Duodenal mucosa (tissue), 2 donors: ENCODE results near the gene RNF213.
"Not testable (repeated sequence)": the region's sequence is repeated elsewhere in the genome, so short reads cannot be mapped to it uniquely, and the experiment has no call there.

Source experiments
- H3K27ac ChIP-seq: one replicate; pipeline ENCODE4 v1.7.0; 2013; ENCODE audit warnings: low read depth, low read length
- H3K27me3 ChIP-seq, 2 donors: one replicate each; pipeline ENCODE4 v1.7.0; 2013; ENCODE audit warnings: low read length in 2 of 2, control low read depth in 1 of 2; ENCODE audit not compliant: insufficient read depth in 2 of 2, control insufficient read depth in 1 of 2
- H3K36me3 ChIP-seq, 2 donors: one replicate each; pipeline ENCODE4 v1.7.0; 2013; ENCODE audit warnings: low read length in 2 of 2, control low read depth in 1 of 2; ENCODE audit not compliant: insufficient read depth in 2 of 2, control insufficient read depth in 1 of 2
- H3K4me1 ChIP-seq, 2 donors: one replicate each; pipeline ENCODE4 v1.7.0; 2013; ENCODE audit warnings: low read length in 2 of 2, control low read depth in 1 of 2; ENCODE audit not compliant: insufficient read depth in 2 of 2, control insufficient read depth in 1 of 2
- H3K4me3 ChIP-seq, 2 donors: one replicate each; pipeline ENCODE4 v1.7.0; 2013; ENCODE audit warnings: low read length in 2 of 2, low read depth in 1 of 2
- H3K9ac ChIP-seq, 2 donors: one replicate each; pipeline ENCODE4 v1.7.0; 2013; ENCODE audit warnings: low read length in 2 of 2, low read depth in 1 of 2
- H3K9me3 ChIP-seq, 2 donors: one replicate each; pipeline ENCODE4 v1.7.0; 2013; ENCODE audit warnings: low read length in 2 of 2, control low read depth in 1 of 2; ENCODE audit not compliant: control insufficient read depth in 1 of 2

The RNF213 gene

DNA sequence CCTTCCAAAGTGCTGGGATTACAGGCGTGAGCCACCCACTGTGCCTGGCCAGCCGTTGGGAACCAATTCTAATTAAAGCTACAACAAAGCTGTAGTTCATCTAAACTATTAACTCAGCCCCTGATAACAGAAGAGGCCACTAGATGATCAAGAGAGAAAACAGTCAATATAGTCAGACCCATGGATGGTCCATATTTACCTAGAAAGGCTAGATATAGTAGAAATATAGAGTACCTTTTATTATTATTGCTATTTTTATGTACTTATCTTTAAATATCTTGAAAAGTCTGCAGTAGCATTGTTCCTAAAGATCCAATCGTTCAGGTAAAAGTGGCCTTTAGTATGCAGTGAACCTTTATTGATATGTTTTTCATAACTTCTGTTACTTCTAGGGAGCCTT, 43.2 kb downstream of the RNF213 start:
- Histone ChIP-seq H3K9me3 (peaks cover 0 to 3% of the 10 kb centered on the region in 2 donors), H3K27ac (no peak overlapping the region), H3K4me1 (no peaks in the 10 kb centered on the region), H3K36me3 (peaks cover 50 to 80% of the 10 kb centered on the region in 2 donors), H3K27me3 (no peaks in the 10 kb centered on the region), H3K9ac (no peak overlapping the region), H3K4me3 (no peak overlapping the region)

GRCh38 chr17:80307994-80308691, 47.5 kb downstream of the RNF213 start:
- Histone ChIP-seq H3K27ac (no peak overlapping the region), H3K27me3 (no peaks in the 10 kb centered on the region), H3K4me3 (no peak overlapping the region), H3K9me3 (peaks cover 0 to 1% of the 10 kb centered on the region in 2 donors), H3K4me1 (no peaks in the 10 kb centered on the region), H3K36me3 (peaks cover 60 to 78% of the 10 kb centered on the region in 2 donors), H3K9ac (no peak overlapping the region)

DNA sequence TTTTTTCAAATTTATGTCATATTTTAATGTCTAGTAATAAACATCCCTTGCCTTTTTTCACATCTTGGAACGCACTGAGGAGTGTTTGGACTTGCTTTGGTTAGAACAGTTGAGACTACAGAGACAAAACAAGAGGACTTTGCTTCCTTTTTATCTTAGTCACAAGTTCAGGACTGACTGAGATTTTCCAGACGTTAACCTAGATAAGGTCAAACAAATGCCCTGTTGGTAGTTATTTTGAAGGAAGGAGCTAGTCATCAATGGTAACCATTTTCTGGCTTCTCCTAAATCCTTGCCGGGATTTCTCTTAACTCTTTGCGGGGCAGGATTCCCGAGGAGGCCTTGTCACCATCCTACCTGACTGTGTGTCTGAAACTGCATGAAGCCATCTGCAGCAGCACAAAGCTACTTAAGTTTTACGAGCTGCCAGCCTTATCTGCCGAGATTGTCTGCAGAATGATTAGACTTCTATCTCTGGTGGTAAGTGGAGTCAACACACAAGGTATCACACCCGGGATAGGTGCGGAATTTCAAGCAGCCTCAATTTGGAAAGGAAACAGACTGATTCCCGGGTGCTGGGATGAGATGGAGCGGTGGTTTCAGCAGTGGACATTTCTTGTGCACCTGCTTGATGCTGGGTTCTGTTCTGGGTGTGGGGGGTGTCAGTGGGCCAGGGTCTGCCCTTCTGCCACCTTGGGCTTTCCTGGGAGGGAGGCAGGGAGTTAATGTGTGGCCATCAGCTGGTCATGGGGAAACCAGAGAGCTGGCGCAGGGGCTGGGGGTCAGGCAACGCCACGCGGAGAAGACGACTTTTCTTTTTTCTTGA, 48.3 kb downstream of the RNF213 start:
- H3K27ac ChIP-seq = no peak overlapping the region
- no peak overlapping the region for H3K9ac ChIP-seq
- peaks cover 55 to 77% of the 10 kb centered on the region in 2 donors for H3K36me3 ChIP-seq
- no peaks in the 10 kb centered on the region for H3K4me1 ChIP-seq
- H3K27me3 ChIP-seq = no peaks in the 10 kb centered on the region
- H3K4me3 ChIP-seq = no peak overlapping the region
- no peaks in the 10 kb centered on the region for H3K9me3 ChIP-seq

- no peak overlapping the region for H3K27ac ChIP-seq
- H3K4me3 ChIP-seq = no peak overlapping the region
- no peaks in the 10 kb centered on the region for H3K27me3 ChIP-seq
- no peak overlapping the region for H3K9ac ChIP-seq
- H3K36me3 ChIP-seq = peaks cover 47 to 63% of the 10 kb centered on the region in 2 donors
- no peaks in the 10 kb centered on the region for H3K9me3 ChIP-seq
- no peaks in the 10 kb centered on the region for H3K4me1 ChIP-seq
Measured at GRCh38 chr17:80311216-80311827, 50.7 kb downstream of the RNF213 start.

GRCh38 chr17:80312621-80313135, 52.0 kb downstream of the RNF213 start:
- Histone ChIP-seq H3K27me3 (no peaks in the 10 kb centered on the region), H3K4me3 (no peak overlapping the region), H3K9me3 (no peaks in the 10 kb centered on the region), H3K36me3 (peaks cover 52 to 71% of the 10 kb centered on the region in 2 donors), H3K9ac (no peak overlapping the region), H3K27ac (no peak overlapping the region), H3K4me1 (no peaks in the 10 kb centered on the region)

- H3K27me3 ChIP-seq = no peaks in the 10 kb centered on the region
- no peak overlapping the region for H3K27ac ChIP-seq
- H3K9me3 ChIP-seq = no peaks in the 10 kb centered on the region
- no peaks in the 10 kb centered on the region for H3K4me1 ChIP-seq
- no peak overlapping the region for H3K9ac ChIP-seq
- H3K36me3 ChIP-seq = peaks cover 50 to 73% of the 10 kb centered on the region in 2 donors
- H3K4me3 ChIP-seq = no peak overlapping the region
Measured at GRCh38 chr17:80313160-80313829, 52.6 kb downstream of the RNF213 start.

- peaks cover 48 to 72% of the 10 kb centered on the region in 2 donors for H3K36me3 ChIP-seq
- not testable (repeated sequence) for H3K4me3 ChIP-seq, H3K27ac ChIP-seq, H3K9ac ChIP-seq, H3K27me3 ChIP-seq, H3K9me3 ChIP-seq, H3K4me1 ChIP-seq
Measured at GRCh38 chr17:80313946-80314345, 53.3 kb downstream of the RNF213 start.

GRCh38 chr17:80315517-80316182, 55.0 kb downstream of the RNF213 start:
- Histone ChIP-seq H3K4me3 (no peak overlapping the region), H3K36me3 (peaks cover 46 to 77% of the 10 kb centered on the region in 2 donors), H3K9ac (no peak overlapping the region), H3K27me3 (no peaks in the 10 kb centered on the region), H3K9me3 (no peaks in the 10 kb centered on the region), H3K27ac (no peak overlapping the region), H3K4me1 (no peaks in the 10 kb centered on the region)

GRCh38 chr17:80316431-80316830, 55.8 kb downstream of the RNF213 start:
- Histone ChIP-seq H3K9me3 (no peaks in the 10 kb centered on the region), H3K4me1 (no peaks in the 10 kb centered on the region), H3K9ac (no peak overlapping the region), H3K27me3 (no peaks in the 10 kb centered on the region), H3K27ac (no peak overlapping the region), H3K36me3 (peaks cover 43 to 77% of the 10 kb centered on the region in 2 donors), H3K4me3 (no peak overlapping the region)
